Suprapubic skin (tissue), 4 donors: ENCODE results near the gene ABCB1. TPM values are rescaled to one million over a fixed set of nuclear protein-coding genes. Genes with fewer than 3 reads are reported as not detected.

ENCODE experiments used
- DNase-seq, 2 donors: peaks; one replicate each; pipeline ENCODE4 v3.0.0-alpha.2; 2019; ENCODE audit warnings: low spot score in 2 of 2
- H3K27ac ChIP-seq: fragments of 200-600 bp; sonication (generic); one replicate; pipeline ENCODE4 v1.5.1; 2019
- H3K27me3 ChIP-seq: fragments of 200-600 bp; sonication (generic); one replicate; pipeline ENCODE4 v1.5.1; 2019
- H3K36me3 ChIP-seq: fragments of 200-600 bp; sonication (generic); one replicate; pipeline ENCODE4 v1.5.1; 2019
- H3K4me1 ChIP-seq: fragments of 200-600 bp; sonication (generic); one replicate; pipeline ENCODE4 v1.5.1; 2019
- H3K4me3 ChIP-seq: fragments of 200-600 bp; sonication (generic); one replicate; pipeline ENCODE4 v1.5.1; 2019; ENCODE audit warnings: mild to moderate bottlenecking
- H3K9me3 ChIP-seq: fragments of 200-600 bp; sonication (generic); one replicate; pipeline ENCODE4 v1.5.1; 2019
- EP300 ChIP-seq: sonication (generic); formaldehyde crosslinking; IDR thresholded peaks from one replicate; pipeline ENCODE4 v1.6.1; 2017; ENCODE audit warnings: antibody characterized with exemption
- POLR2A ChIP-seq, 2 donors: fragments of 450-650 bp; IDR thresholded peaks; one replicate each; pipeline ENCODE4 v1.6.1; 2017; ENCODE audit warnings: antibody characterized with exemption in 2 of 2, mild to moderate bottlenecking in 2 of 2, moderate library complexity in 2 of 2
- POLR2AphosphoS5 ChIP-seq, 3 donors: sonication (generic); formaldehyde crosslinking; IDR thresholded peaks; one replicate each; pipeline ENCODE4 v1.6.1; 2017; ENCODE audit warnings: antibody characterized with exemption in 3 of 3
- WGBS: methylation state at CpG from one replicate; pipeline ENCODE4 v1.1.5; 2018; 5-methylcytosine and 5-hydroxymethylcytosine counted together
- total RNA-seq, 4 donors: library from RNA; depleted of rRNA; stranded (reverse); fragments of >200 nt; gene quantifications; one replicate each; pipeline ENCODE4 v1.1.0, GENCODE V29; 2016
- TF ChIP-seq, protein P1 (sequence below), 2 donors: fragments of 200-600 bp in 1 of 2; fragments of 450-650 bp in 1 of 2; sonication (generic) in 1 of 2; IDR thresholded peaks; one replicate each; pipeline ENCODE4 v1.5.1; 2016 to 2019; ENCODE audit warnings: antibody characterized with exemption in 2 of 2, mild to moderate bottlenecking in 1 of 2, moderate library complexity in 1 of 2

The ABCB1 gene
- total RNA-seq, 4 donors from 2014 or later: 0.79 to 7.0 (median 3.9) TPM

DNA sequence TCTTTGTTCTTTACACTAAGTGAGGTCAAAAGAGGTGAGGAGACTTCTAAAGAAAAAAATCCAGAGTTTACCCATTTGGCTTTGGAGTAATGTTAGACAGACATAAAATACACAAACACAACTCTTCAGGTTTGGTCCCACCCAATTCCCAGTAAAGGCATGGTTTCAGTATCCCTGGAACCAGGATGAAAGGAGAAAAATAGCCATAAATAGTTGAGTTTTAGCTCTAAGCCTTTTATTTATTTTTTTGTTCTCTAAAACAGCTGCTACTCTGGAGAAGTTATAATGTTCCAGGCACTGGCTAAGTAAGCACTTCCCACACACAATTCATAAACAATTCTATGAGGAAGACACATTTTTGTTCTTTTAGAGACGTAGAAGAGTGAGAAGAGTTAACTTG is 4.0 kb downstream of the ABCB1 start:
- Histone ChIP-seq H3K4me1 (peaks cover 10% of the 10 kb centered on the region), H3K27ac (no peak overlapping the region), H3K36me3 (no peaks in the 10 kb centered on the region), H3K9me3 (no peaks in the 10 kb centered on the region), H3K27me3 (peaks cover 7% of the 10 kb centered on the region), H3K4me3 (no peak overlapping the region)
- no peak for TF ChIP-seq POLR2A (IDR thresholded peaks at IDR 0.05)
- TF ChIP-seq POLR2AphosphoS5 (IDR thresholded peaks at IDR 0.05): no peak
- TF ChIP-seq, protein P1, sequence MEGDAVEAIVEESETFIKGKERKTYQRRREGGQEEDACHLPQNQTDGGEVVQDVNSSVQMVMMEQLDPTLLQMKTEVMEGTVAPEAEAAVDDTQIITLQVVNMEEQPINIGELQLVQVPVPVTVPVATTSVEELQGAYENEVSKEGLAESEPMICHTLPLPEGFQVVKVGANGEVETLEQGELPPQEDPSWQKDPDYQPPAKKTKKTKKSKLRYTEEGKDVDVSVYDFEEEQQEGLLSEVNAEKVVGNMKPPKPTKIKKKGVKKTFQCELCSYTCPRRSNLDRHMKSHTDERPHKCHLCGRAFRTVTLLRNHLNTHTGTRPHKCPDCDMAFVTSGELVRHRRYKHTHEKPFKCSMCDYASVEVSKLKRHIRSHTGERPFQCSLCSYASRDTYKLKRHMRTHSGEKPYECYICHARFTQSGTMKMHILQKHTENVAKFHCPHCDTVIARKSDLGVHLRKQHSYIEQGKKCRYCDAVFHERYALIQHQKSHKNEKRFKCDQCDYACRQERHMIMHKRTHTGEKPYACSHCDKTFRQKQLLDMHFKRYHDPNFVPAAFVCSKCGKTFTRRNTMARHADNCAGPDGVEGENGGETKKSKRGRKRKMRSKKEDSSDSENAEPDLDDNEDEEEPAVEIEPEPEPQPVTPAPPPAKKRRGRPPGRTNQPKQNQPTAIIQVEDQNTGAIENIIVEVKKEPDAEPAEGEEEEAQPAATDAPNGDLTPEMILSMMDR (IDR thresholded peaks at IDR 0.05): no peak
- TF ChIP-seq EP300: no peak
- no peak for DNase-seq
- 48% methylated on average over 1 of the region's 1 CpG for WGBS

DNA sequence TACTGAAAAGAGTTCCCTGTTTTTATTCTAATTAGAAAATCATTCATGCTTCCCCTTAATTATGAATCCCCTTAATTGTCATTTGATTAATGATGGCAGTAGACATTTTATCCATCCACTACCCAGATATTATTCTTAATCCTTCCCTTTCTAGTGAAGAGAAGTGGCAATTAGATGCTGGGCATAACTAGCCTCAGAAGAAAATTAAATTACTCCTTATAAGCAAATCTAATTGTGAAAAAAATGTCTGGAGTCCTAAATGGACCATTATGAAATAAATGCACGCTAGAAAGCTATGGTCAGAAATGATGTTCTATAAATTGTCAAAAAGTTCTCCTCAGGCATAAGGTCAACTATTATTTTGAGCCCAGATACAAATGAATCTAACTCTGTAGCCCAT is 4.5 kb downstream of the ABCB1 start:
- Histone ChIP-seq H3K9me3 (no peaks in the 10 kb centered on the region), H3K36me3 (no peaks in the 10 kb centered on the region), H3K4me1 (peaks cover 10% of the 10 kb centered on the region), H3K27ac (no peak overlapping the region), H3K27me3 (peaks cover 6% of the 10 kb centered on the region), H3K4me3 (no peak overlapping the region)
- DNase-seq: no peak
- WGBS: 83% methylated on average over 1 of the region's 1 CpG
- no peak for TF ChIP-seq EP300
- TF ChIP-seq POLR2AphosphoS5 (IDR thresholded peaks at IDR 0.05): no peak
- TF ChIP-seq, protein P1 (IDR thresholded peaks at IDR 0.05): no peak
- no peak for TF ChIP-seq POLR2A (IDR thresholded peaks at IDR 0.05)

DNA sequence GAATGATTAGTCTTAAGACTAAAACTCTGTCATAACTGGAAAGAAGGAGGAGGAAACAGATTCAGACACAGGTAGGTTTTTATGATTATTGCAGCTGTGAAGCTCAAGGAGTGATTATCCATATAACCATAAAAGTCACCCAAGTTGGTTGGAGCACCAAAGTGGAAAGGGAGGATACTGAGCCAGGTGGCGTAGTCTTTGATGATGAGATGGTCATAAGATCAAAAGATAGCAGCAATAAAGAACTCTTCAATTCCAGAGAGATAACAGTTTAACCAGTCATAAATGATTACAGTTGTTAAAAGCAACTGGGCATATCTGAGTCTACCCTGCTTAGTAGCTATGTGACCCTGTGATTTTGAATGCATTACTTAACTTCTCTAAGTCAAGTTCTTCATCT is 8.4 kb downstream of the ABCB1 start:
- DNase-seq: no peak
- Histone ChIP-seq H3K4me1 (no peaks in the 10 kb centered on the region), H3K36me3 (no peaks in the 10 kb centered on the region), H3K4me3 (no peak overlapping the region), H3K27me3 (no peaks in the 10 kb centered on the region), H3K27ac (no peak overlapping the region), H3K9me3 (no peaks in the 10 kb centered on the region)
- TF ChIP-seq, protein P1 (IDR thresholded peaks at IDR 0.05): no peak
- TF ChIP-seq POLR2A (IDR thresholded peaks at IDR 0.05): no peak
- no peak for TF ChIP-seq EP300
- no peak for TF ChIP-seq POLR2AphosphoS5 (IDR thresholded peaks at IDR 0.05)
- WGBS: 75% methylated on average over 1 of the region's 1 CpG

DNA sequence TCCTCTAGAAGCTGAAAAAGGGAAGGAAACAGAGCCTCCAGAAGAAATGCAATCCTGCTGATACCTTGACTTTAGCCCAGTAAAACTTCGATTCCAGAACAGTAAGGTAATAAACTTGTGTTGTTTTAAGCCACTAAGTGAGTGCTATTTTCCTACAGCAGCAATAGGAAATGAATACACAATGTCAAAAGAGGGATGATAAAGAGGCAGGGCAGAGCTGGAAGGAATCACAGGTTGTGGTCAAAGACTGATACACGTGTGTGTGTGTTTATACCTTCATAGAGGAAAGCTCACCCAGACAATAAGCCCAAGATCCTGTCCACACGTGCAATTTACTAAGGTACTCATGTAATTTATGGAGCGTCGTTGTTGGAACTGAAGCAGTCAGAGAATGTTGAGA is 9.5 kb downstream of the ABCB1 start:
- WGBS: 73% methylated on average over 5 of the region's 5 CpGs
- H3K27ac ChIP-seq: no peak overlapping the region
- no peak overlapping the region for H3K4me3 ChIP-seq
- no peaks in the 10 kb centered on the region for H3K4me1 ChIP-seq
- H3K36me3 ChIP-seq: no peaks in the 10 kb centered on the region
- no peak for TF ChIP-seq POLR2A (IDR thresholded peaks at IDR 0.05)
- TF ChIP-seq, protein P1 (IDR thresholded peaks at IDR 0.05): no peak
- TF ChIP-seq EP300: no peak
- TF ChIP-seq POLR2AphosphoS5 (IDR thresholded peaks at IDR 0.05): no peak
- no peak for DNase-seq
- no peaks in the 10 kb centered on the region for H3K9me3 ChIP-seq
- H3K27me3 ChIP-seq: no peaks in the 10 kb centered on the region

DNA sequence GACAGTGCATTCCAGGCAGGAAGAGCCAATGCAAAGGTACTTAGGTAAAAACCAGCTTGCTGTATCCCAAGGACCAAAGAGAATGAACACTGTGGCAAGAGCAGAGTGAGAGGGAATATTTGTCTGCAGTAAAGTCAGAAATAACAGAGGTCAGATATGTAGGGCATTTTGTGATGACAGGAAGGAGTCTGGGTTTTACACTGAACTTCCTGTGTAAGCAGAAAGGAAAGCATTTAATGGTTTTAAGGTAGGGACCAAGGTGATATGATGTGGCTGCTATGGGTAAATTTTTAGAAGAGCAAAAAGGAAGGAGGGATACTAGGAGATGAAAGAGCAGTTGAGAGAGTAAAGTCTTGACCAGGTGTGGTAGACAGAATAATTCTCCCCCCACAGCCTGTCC is 10.1 kb downstream of the ABCB1 start:
- Histone ChIP-seq H3K27me3 (no peaks in the 10 kb centered on the region), H3K27ac (no peak overlapping the region), H3K9me3 (no peaks in the 10 kb centered on the region), H3K36me3 (no peaks in the 10 kb centered on the region), H3K4me1 (no peaks in the 10 kb centered on the region), H3K4me3 (no peak overlapping the region)
- no peak for DNase-seq
- TF ChIP-seq EP300: no peak
- no peak for TF ChIP-seq POLR2A (IDR thresholded peaks at IDR 0.05)
- TF ChIP-seq, protein P1 (IDR thresholded peaks at IDR 0.05): no peak
- TF ChIP-seq POLR2AphosphoS5 (IDR thresholded peaks at IDR 0.05): no peak
